ENCODE data around the gene PM20D2. TPM values are rescaled to one million over a fixed set of nuclear protein-coding genes. Genes with fewer than 3 reads are reported as not detected.

PM20D2 gene
- total RNA-seq, 1 donor from 2014 or later, result 5.1 TPM

- DNase-seq, result no peak
These were observed 60.0 kb downstream of the PM20D2 start for GRCh38 chr6:89205819-89206218.

GRCh38 chr6:89208551-89208950 is 62.7 kb downstream of the PM20D2 start:
- DNase-seq, result no peak

- no peak for DNase-seq
These were observed 63.6 kb downstream of the PM20D2 start for GRCh38 chr6:89209457-89209856.

- no peak for DNase-seq
These were observed 66.6 kb downstream of the PM20D2 start for GRCh38 chr6:89212472-89212871.

- no peak for DNase-seq
These were observed 68.3 kb downstream of the PM20D2 start for GRCh38 chr6:89214197-89214596.

Other genes with a start within 250 kb of the PM20D2 start
- gene RNGTT, start 182.4 kb upstream of the PM20D2 start, total RNA-seq, result 19.7 and 21.9 TPM in 2 replicates
- gene PNRC1, start 65.3 kb upstream of the PM20D2 start, total RNA-seq, result 63.8 TPM in 2 replicates
- under 0.01 and 0.09 TPM in 2 replicates for gene SRSF12, start 28.0 kb upstream of the PM20D2 start, total RNA-seq
- gene GABRR1, start 71.3 kb downstream of the PM20D2 start, total RNA-seq, result not detected in 2 replicates
- gene GABRR2, start 169.2 kb downstream of the PM20D2 start, total RNA-seq, result 0.14 and 0.51 TPM in 2 replicates
- gene UBE2J1, start 206.7 kb downstream of the PM20D2 start, total RNA-seq, result 48.2 and 65.5 TPM in 2 replicates